BLaER1 treated with 17β-estradiol and CSF1 and Interleukin-3, amounts not matched to agents 10 nM and 100 nM (cell line): ENCODE data around the gene HPSE2.

Experiments used
- H3K27ac ChIP-seq, 11 experiments: shearing (Covaris generic); formaldehyde crosslinking; 2 replicates each; pipeline ENCODE4 v1.8.1; 2022
- H3K27me3 ChIP-seq, 11 experiments: shearing (Covaris generic); formaldehyde crosslinking; 2 replicates each; pipeline ENCODE4 v1.8.1; 2022
- H3K36me3 ChIP-seq, 11 experiments: shearing (Covaris generic); formaldehyde crosslinking; 2 replicates each; pipeline ENCODE4 v1.8.1; 2022
- H3K4me1 ChIP-seq, 10 experiments: shearing (Covaris generic); formaldehyde crosslinking; 2 replicates each; pipeline ENCODE4 v1.8.1; 2022
- H3K4me2 ChIP-seq, 11 experiments: shearing (Covaris generic); formaldehyde crosslinking; 2 replicates each; pipeline ENCODE4 v1.8.1; 2022
- H3K4me3 ChIP-seq, 10 experiments: shearing (Covaris generic); formaldehyde crosslinking; 2 replicates each; pipeline ENCODE4 v1.8.1; 2022
- H3K9ac ChIP-seq, 11 experiments: shearing (Covaris generic); formaldehyde crosslinking; 2 replicates each; pipeline ENCODE4 v1.8.1; 2022
- H3K9me3 ChIP-seq, 11 experiments: shearing (Covaris generic); formaldehyde crosslinking; replicated peaks in 1 of 11; 2 replicates each; pipeline ENCODE4 v1.8.1; 2022
- H4K20me1 ChIP-seq, 11 experiments: shearing (Covaris generic); formaldehyde crosslinking; 2 replicates each; pipeline ENCODE4 v1.8.1; 2022
- Cebpa-rat ChIP-seq, 11 experiments: shearing (Covaris generic); IDR thresholded peaks; 2 replicates each; pipeline ENCODE4 v1.8.1; 2022

The HPSE2 gene

DNA sequence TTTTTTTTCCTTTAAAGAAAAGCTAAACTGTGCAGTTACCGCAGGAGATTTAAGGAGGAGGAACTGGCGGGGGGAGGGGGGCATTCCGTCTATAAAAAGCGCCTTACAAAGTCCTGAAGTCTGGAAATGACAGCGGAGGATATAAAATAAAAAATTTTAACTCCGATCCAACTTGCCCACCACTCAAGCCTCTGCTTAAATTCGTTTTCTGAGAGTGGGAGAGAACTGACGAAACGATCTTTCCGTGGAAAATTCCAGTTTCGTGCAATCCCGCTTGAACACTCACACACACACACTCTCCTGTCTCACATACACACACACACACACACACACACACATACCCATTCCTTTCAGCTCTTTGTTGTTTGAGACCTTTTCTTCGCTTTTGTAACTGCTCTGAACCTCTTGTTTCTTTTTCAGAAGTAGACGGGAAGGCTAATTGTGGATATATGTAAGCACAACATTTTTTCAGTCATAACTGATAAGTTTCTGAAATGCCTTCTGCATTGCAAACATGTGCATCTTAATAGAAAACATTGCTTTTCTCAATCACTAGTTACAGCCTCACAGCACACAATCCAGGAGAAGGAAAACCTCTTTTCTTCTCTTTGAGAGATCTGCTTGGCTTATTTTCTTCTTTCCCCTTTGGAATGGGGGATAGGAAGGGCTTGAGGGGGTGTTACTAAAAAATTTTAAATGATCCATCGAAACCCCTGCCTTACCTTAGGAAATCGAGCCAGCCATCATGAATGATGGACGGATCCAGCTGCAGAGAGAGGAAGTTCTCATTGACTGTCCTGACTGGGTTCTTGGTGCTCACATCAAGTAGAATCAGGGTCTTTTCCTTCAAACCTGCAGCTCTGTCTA, 628 bp downstream of the HPSE2 start:
- Histone ChIP-seq H3K4me1 (peaks cover 31 to 43% (median 38%) of the 10 kb centered on the region in 10 experiments), H3K27me3 (peaks cover 75 to 80% (median 78%) of the 10 kb centered on the region in 11 experiments), H4K20me1 (peaks cover 0 to 48% (median 24%) of the 10 kb centered on the region in 11 experiments; a peak in 17 of 22 replicates), H3K4me3 (peak overlapping the region; percentile 47 to 67 (median 52)), H3K4me2 (peak overlapping the region; percentile 85 to 98 (median 95)), H3K9me3 (peaks cover 0 to 16% (median 14%) of the 10 kb centered on the region in 11 experiments; a peak in 17 of 22 replicates), H3K36me3 (no peaks in the 10 kb centered on the region; a peak in 1 of 22 replicates), H3K27ac (peak overlapping the region in 4 of 11 experiments; percentile 30 to 67 (median 48); a peak in 3 of 22 replicates), H3K9ac (peak overlapping the region in 9 of 11 experiments; percentile 8 to 73 (median 62); a peak in 14 of 22 replicates)
- no peak for TF ChIP-seq Cebpa-rat (IDR thresholded peaks at IDR 0.05)

GRCh38 chr10:99234041-99234790, 1.4 kb downstream of the HPSE2 start:
- Histone ChIP-seq H3K4me3 (peak overlapping the region; percentile 47 to 67 (median 52)), H3K9ac (peak overlapping the region in 10 of 11 experiments; percentile 8 to 73 (median 56); a peak in 19 of 22 replicates), H3K4me2 (peak overlapping the region; percentile 85 to 98 (median 95)), H4K20me1 (peaks cover 0 to 48% (median 24%) of the 10 kb centered on the region in 11 experiments; a peak in 17 of 22 replicates), H3K27ac (peak overlapping the region in 9 of 11 experiments; percentile 9 to 67 (median 52); a peak in 14 of 22 replicates), H3K9me3 (peaks cover 0 to 16% (median 14%) of the 10 kb centered on the region in 11 experiments; a peak in 17 of 22 replicates), H3K4me1 (peaks cover 31 to 43% (median 38%) of the 10 kb centered on the region in 10 experiments), H3K36me3 (no peaks in the 10 kb centered on the region; a peak in 1 of 22 replicates), H3K27me3 (peaks cover 83 to 88% (median 86%) of the 10 kb centered on the region in 11 experiments)
- no peak for TF ChIP-seq Cebpa-rat (IDR thresholded peaks at IDR 0.05)

DNA sequence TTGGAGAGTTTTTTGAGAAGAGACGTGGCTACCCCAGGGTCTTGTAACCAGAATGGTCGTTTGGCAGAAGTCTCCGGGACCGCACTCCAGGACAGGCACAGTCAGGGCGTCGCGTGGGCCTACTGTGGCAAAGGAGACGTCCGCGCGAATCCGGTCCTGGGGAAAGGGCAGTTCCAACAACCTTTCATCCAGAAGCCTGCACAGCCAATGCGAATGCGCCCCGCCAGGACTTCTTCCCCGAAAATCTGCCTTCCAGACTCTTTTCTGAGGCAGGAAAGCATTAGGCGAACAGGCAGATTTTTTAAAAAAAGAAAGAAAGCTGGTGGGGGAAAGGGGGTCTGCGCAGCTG, 2.0 kb downstream of the HPSE2 start:
- peaks cover 0 to 48% (median 24%) of the 10 kb centered on the region in 11 experiments; a peak in 17 of 22 replicates for H4K20me1 ChIP-seq
- peak overlapping the region; percentile 85 to 98 (median 95) for H3K4me2 ChIP-seq
- peaks cover 0 to 16% (median 14%) of the 10 kb centered on the region in 11 experiments; a peak in 17 of 22 replicates for H3K9me3 ChIP-seq
- no peak for TF ChIP-seq Cebpa-rat (IDR thresholded peaks at IDR 0.05)
- peak overlapping the region; percentile 47 to 67 (median 52) for H3K4me3 ChIP-seq
- no peak overlapping the region for H3K27ac ChIP-seq
- peaks cover 84 to 93% (median 91%) of the 10 kb centered on the region in 11 experiments for H3K27me3 ChIP-seq
- H3K36me3 ChIP-seq, result no peaks in the 10 kb centered on the region; a peak in 1 of 22 replicates
- peak overlapping the region in 4 of 11 experiments; percentile 20 to 71 (median 64); a peak in 3 of 22 replicates for H3K9ac ChIP-seq
- peaks cover 31 to 43% (median 38%) of the 10 kb centered on the region in 10 experiments for H3K4me1 ChIP-seq

- no peak for TF ChIP-seq Cebpa-rat (IDR thresholded peaks at IDR 0.05)
- H3K36me3 ChIP-seq, result no peaks in the 10 kb centered on the region; a peak in 1 of 22 replicates
- H3K4me3 ChIP-seq, result peak overlapping the region; percentile 47 to 67 (median 52)
- H3K4me2 ChIP-seq, result peak overlapping the region; percentile 85 to 98 (median 95)
- no peak overlapping the region for H3K27ac ChIP-seq
- H3K4me1 ChIP-seq, result peaks cover 31 to 43% (median 38%) of the 10 kb centered on the region in 10 experiments
- H3K9me3 ChIP-seq, result peaks cover 0 to 16% (median 14%) of the 10 kb centered on the region in 11 experiments; a peak in 17 of 22 replicates
- peaks cover 0 to 48% (median 24%) of the 10 kb centered on the region in 11 experiments; a peak in 17 of 22 replicates for H4K20me1 ChIP-seq
- H3K9ac ChIP-seq, result peak overlapping the region in 3 of 11 experiments; percentile 20 to 71 (median 62); a peak in 3 of 22 replicates
- peaks cover 84 to 95% (median 91%) of the 10 kb centered on the region in 11 experiments for H3K27me3 ChIP-seq
Measured at GRCh38 chr10:99233000-99233688, 2.5 kb downstream of the HPSE2 start.

DNA sequence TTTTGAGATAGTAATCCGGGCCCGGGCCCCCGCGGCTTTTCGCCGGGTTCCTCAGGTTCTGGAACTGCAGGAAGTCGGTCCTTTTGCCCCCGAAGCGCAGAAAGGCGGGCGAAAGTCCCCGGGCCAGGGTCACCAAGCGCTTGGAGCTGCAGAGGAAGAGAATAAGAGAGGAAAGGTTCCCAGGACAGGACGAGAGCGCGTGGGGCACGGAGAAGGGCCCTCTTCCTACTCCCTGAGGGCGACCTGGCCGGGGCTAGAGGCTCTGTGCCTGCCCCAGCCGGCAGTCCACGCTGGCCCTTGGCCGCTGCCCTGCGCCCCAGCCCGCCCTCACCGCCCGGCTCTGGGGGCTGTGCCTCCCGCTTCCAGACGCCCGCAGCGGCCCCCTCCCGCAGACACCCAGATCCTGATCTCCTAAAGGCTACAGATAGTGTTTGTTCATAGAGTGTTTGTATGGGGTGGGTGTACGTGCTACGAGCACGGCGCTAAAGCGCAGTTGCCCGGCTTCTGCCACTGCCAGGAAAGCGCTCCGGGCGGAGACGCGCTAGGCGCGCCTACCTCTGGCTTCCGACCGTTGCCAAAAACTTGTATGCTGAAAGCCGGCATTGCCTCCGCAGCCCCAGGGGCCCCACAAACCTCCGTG, 3.2 kb downstream of the HPSE2 start:
- Histone ChIP-seq H3K4me3 (peak overlapping the region; percentile 47 to 67 (median 52); a peak in 19 of 20 replicates), H3K27ac (no peak overlapping the region), H3K9ac (peak overlapping the region in 2 of 11 experiments; percentile 4 to 6; a peak in 1 of 22 replicates), H3K9me3 (peaks cover 0 to 16% (median 14%) of the 10 kb centered on the region in 11 experiments; a peak in 17 of 22 replicates), H3K27me3 (peaks cover 81 to 91% (median 86%) of the 10 kb centered on the region in 11 experiments), H3K4me1 (peaks cover 31 to 43% (median 38%) of the 10 kb centered on the region in 10 experiments), H3K36me3 (no peaks in the 10 kb centered on the region; a peak in 1 of 22 replicates), H3K4me2 (peak overlapping the region; percentile 85 to 98 (median 95)), H4K20me1 (peaks cover 0 to 48% (median 24%) of the 10 kb centered on the region in 11 experiments; a peak in 17 of 22 replicates)
- no peak for TF ChIP-seq Cebpa-rat (IDR thresholded peaks at IDR 0.05)

- no peak overlapping the region for H3K9ac ChIP-seq
- H3K4me2 ChIP-seq, result no peak overlapping the region
- no peaks in the 10 kb centered on the region for H3K4me1 ChIP-seq
- H3K9me3 ChIP-seq, result no peaks in the 10 kb centered on the region
- TF ChIP-seq Cebpa-rat (IDR thresholded peaks at IDR 0.05), result no peak
- no peaks in the 10 kb centered on the region for H3K36me3 ChIP-seq
- H4K20me1 ChIP-seq, result no peaks in the 10 kb centered on the region
- no peak overlapping the region for H3K27ac ChIP-seq
- peaks cover 5 to 14% (median 9%) of the 10 kb centered on the region in 11 experiments for H3K27me3 ChIP-seq
- H3K4me3 ChIP-seq, result no peak overlapping the region
Measured at GRCh38 chr10:99224766-99225165, 10.9 kb downstream of the HPSE2 start.

GRCh38 chr10:99207340-99207739, 28.3 kb downstream of the HPSE2 start:
- TF ChIP-seq Cebpa-rat (IDR thresholded peaks at IDR 0.05), result no peak
- Histone ChIP-seq H3K4me1 (no peaks in the 10 kb centered on the region), H3K27me3 (no peaks in the 10 kb centered on the region), H3K9me3 (peaks cover 0 to 15% (median 0%) of the 10 kb centered on the region in 11 experiments; a peak in 4 of 22 replicates), H3K4me3 (no peak overlapping the region), H4K20me1 (no peaks in the 10 kb centered on the region), H3K4me2 (no peak overlapping the region), H3K27ac (no peak overlapping the region), H3K9ac (no peak overlapping the region), H3K36me3 (no peaks in the 10 kb centered on the region)
